Measurements from ENCODE around the gene CAPN12. TPM values are rescaled to one million over a fixed set of nuclear protein-coding genes. Genes with fewer than 3 reads are reported as not detected.

The CAPN12 gene
- total RNA-seq, 1 experiment from 2014 or later = 14.7 TPM

DNA sequence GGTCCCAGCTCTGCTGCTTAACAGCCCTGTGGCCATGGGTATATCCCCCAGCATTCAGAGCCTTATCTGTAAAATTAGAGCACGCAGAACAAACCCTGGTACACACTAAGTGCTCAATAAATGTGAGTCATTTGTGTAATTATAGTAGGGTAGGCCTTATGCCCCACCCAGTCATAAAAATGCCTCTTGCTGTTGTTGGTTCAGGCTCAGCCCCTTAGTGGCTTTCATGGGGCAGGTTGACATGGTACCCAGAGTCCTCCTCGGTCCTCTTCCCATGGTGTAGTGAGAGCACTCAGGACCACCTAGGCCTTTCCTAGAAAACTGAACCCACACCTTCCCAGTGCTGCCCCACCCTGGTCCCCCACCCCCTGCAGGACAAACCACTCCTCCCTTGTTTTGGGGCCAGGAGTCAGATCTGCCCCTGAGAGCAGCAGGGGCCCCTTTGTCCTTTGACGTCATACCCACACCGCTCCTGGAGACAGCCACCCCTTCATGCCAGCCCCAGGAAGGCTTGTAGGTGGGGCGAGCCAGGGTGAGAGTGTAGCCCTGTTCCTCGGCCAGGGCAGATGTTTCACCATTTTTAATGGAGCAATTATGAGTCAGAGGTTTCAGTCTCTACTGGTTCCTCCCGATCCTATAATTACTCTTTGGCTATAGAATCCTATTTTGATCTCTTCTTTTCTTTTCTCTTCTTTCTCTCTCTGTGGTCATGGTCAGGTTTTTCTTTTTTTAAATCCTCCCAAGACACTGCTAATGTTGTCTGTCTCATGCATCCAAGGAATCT is 60.0 kb downstream of the CAPN12 start:
- peaks cover 100% of the 10 kb centered on the region for H3K36me3 Mint-ChIP-seq (ENCODE audit: insufficient read depth, unreplicated experiment)
- CTCF ChIA-PET = interaction anchor here (1.0 to 1.9 kb wide), 7 partner anchors 8 to 49 kb away, joined by 3 to 22 read pairs (median 7); no protein-coding TSS in a partner anchor
- intact Hi-C loops (cut with micrococcal nuclease; ENCODE audit: unreplicated experiment) = no loop called here

DNA sequence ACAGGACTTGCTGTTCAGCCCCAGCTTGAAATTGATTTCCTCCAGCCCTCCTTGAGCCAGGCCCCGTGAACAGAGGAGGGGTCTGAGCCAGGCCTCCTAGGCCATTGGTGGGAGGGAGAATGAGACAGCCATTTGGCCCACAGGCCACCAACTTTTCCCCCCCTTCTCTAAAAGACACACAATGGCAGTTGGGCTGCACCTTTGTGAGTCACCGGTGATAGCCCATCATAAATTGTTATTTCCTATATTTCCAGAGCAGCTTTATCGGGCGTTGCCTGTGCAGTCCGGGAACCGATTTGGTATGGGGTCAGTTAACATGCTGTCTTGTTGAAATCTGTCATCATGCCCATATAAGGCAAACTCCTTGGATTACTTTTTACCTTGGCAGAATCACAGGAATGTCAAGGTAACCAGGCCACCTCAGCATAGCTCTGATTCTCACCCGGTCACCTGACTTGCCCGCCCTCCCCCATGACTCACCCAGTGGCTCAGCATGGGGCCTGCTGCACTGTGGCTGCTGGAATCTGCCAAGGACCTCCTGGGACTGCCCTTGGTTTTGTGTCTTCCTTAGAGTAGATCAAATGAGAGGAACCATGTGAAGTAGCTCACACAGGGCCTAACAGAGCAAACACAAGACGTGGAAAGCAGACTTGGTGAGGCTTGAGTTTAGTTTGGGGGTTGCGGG is 60.7 kb downstream of the CAPN12 start:
- CTCF ChIA-PET = interaction anchor here (0.6 to 1.9 kb wide), 10 partner anchors 8 to 390 kb away, joined by 3 to 22 read pairs (median 5); partner anchors contain the start of gene FAM98C
- peaks cover 100% of the 10 kb centered on the region for H3K36me3 Mint-ChIP-seq (ENCODE audit: insufficient read depth, unreplicated experiment)
- intact Hi-C loops (cut with micrococcal nuclease; ENCODE audit: unreplicated experiment) = loop anchor here (1.0 to 2.0 kb wide), 2 partner anchors 10 to 17 kb away; no protein-coding TSS in a partner anchor
- peaks cover 93% of the 10 kb centered on the region for H3K4me1 Mint-ChIP-seq (ENCODE audit: low read depth, unreplicated experiment)
- H3K27me3 Mint-ChIP-seq (ENCODE audit: unreplicated experiment) = no peaks in the 10 kb centered on the region
- peak overlapping the region; percentile 61 for H3K4me3 Mint-ChIP-seq (ENCODE audit: low read depth, unreplicated experiment)
- peaks cover 3% of the 10 kb centered on the region for H3K9me3 Mint-ChIP-seq (ENCODE audit: low read depth, unreplicated experiment)
- peak overlapping the region; percentile 100 for H3K27ac Mint-ChIP-seq (ENCODE audit: unreplicated experiment)
- TF ChIP-seq, protein P1, sequence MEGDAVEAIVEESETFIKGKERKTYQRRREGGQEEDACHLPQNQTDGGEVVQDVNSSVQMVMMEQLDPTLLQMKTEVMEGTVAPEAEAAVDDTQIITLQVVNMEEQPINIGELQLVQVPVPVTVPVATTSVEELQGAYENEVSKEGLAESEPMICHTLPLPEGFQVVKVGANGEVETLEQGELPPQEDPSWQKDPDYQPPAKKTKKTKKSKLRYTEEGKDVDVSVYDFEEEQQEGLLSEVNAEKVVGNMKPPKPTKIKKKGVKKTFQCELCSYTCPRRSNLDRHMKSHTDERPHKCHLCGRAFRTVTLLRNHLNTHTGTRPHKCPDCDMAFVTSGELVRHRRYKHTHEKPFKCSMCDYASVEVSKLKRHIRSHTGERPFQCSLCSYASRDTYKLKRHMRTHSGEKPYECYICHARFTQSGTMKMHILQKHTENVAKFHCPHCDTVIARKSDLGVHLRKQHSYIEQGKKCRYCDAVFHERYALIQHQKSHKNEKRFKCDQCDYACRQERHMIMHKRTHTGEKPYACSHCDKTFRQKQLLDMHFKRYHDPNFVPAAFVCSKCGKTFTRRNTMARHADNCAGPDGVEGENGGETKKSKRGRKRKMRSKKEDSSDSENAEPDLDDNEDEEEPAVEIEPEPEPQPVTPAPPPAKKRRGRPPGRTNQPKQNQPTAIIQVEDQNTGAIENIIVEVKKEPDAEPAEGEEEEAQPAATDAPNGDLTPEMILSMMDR (IDR thresholded peaks at IDR 0.05; ENCODE audit: unreplicated experiment) = no peak
- BruUV-seq (replicated peaks) = no TSS peak
- peak; percentile 99 for DNase-seq

More for the DNA sequence above, 60.0 kb downstream of the CAPN12 start:
- Mint-ChIP-seq H3K27me3 (ENCODE audit: unreplicated experiment) (no peaks in the 10 kb centered on the region), H3K27ac (ENCODE audit: unreplicated experiment) (peak overlapping the region; percentile 100), H3K9me3 (ENCODE audit: low read depth, unreplicated experiment) (peaks cover 3% of the 10 kb centered on the region), H3K4me1 (ENCODE audit: low read depth, unreplicated experiment) (peaks cover 93% of the 10 kb centered on the region), H3K4me3 (ENCODE audit: low read depth, unreplicated experiment) (peak overlapping the region; percentile 61)
- peak; percentile 96 for DNase-seq
- TF ChIP-seq, protein P1 (IDR thresholded peaks at IDR 0.05; ENCODE audit: unreplicated experiment) = no peak
- BruUV-seq (replicated peaks) = no TSS peak

DNA sequence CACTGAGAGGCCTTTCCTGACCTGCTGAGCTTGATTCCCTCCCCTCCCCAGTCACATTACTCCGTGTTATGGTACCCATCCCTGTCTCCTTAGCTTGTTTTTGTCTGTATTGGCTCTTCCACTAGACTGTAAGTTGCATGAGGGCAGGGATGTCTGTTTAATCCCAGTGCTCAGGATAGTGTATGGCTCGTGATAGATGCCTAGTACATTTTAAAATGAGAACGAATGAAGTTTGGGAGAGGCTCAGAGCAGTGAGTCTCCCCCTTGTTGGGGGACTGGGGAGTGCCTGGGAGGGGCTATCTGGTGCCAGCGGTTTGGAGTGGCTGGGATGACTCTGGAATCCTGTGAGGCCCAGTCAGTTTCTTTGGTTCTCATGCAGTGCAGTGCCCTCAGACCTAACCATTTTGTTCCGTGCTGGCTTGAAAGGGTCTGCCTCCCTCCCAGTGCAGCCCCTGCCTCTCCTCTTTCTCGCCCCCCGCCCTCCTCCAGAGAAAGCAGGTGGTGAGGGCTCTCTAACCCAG is 61.3 kb downstream of the CAPN12 start:
- peaks cover 96% of the 10 kb centered on the region for H3K4me1 Mint-ChIP-seq (ENCODE audit: low read depth, unreplicated experiment)
- H3K36me3 Mint-ChIP-seq (ENCODE audit: insufficient read depth, unreplicated experiment) = peaks cover 100% of the 10 kb centered on the region
- H3K4me3 Mint-ChIP-seq (ENCODE audit: low read depth, unreplicated experiment) = peak overlapping the region; percentile 61
- CTCF ChIA-PET = interaction anchor here (0.6 to 1.9 kb wide), 11 partner anchors 9 to 391 kb away, joined by 3 to 22 read pairs (median 4); partner anchors contain the start of gene FAM98C
- no peak for DNase-seq
- intact Hi-C loops (cut with micrococcal nuclease; ENCODE audit: unreplicated experiment) = loop anchor here (1.0 to 2.0 kb wide), 2 partner anchors 10 to 16 kb away; no protein-coding TSS in a partner anchor
- TSS peak; percentile 84 for BruUV-seq (replicated peaks)
- TF ChIP-seq, protein P1 (IDR thresholded peaks at IDR 0.05; ENCODE audit: unreplicated experiment) = no peak
- H3K27ac Mint-ChIP-seq (ENCODE audit: unreplicated experiment) = peak overlapping the region; percentile 100
- H3K9me3 Mint-ChIP-seq (ENCODE audit: low read depth, unreplicated experiment) = peaks cover 3% of the 10 kb centered on the region
- H3K27me3 Mint-ChIP-seq (ENCODE audit: unreplicated experiment) = no peaks in the 10 kb centered on the region

DNA sequence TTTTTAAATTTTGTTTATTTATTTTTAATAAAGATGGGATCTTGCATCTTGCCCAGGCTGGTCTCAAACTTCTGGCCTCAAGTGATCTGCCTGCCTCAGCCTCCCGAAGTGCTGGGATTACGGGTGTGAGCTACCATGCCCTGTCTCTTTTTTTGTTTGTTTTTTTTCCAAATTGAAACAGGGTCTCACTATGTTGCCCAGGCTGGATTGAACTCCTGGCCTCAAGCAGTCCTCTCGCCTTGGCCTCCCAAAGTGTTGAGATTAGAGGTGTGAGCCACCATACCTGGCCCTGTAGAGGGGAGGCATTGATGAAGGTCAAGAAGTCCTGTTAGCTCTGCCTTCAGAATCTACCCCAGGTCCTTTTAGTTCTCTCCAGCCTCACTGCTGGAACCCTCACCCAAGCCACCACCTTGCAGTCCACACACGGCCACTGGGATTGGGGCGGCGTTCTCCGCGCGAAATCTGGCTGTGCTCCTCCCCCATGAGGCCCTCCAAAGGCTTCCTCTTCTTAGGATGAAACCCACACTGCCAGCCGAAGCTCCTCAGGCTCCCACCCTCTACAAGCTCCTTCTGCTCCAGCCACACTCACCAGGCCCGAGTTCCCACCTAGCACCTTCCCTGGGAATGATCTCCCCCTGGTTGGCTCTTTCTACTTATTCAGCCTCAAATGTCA is 61.9 kb downstream of the CAPN12 start:
- CTCF ChIA-PET = interaction anchor here (0.9 to 1.9 kb wide), 6 partner anchors 11 to 279 kb away, joined by 3 to 22 read pairs (median 6); partner anchors contain the start of gene FAM98C
- TF ChIP-seq, protein P1 (IDR thresholded peaks at IDR 0.05; ENCODE audit: unreplicated experiment) = no peak
- H3K36me3 Mint-ChIP-seq (ENCODE audit: insufficient read depth, unreplicated experiment) = peaks cover 100% of the 10 kb centered on the region
- peak overlapping the region; percentile 61 for H3K4me3 Mint-ChIP-seq (ENCODE audit: low read depth, unreplicated experiment)
- no peak for DNase-seq
- BruUV-seq (replicated peaks) = no TSS peak
- intact Hi-C loops (cut with micrococcal nuclease; ENCODE audit: unreplicated experiment) = loop anchor here (2.0 kb wide), 1 partner anchor 16 kb away; no protein-coding TSS in a partner anchor
- H3K9me3 Mint-ChIP-seq (ENCODE audit: low read depth, unreplicated experiment) = peaks cover 3% of the 10 kb centered on the region
- H3K27ac Mint-ChIP-seq (ENCODE audit: unreplicated experiment) = peak overlapping the region; percentile 100
- H3K4me1 Mint-ChIP-seq (ENCODE audit: low read depth, unreplicated experiment) = peaks cover 96% of the 10 kb centered on the region
- no peaks in the 10 kb centered on the region for H3K27me3 Mint-ChIP-seq (ENCODE audit: unreplicated experiment)
